ENCODE data around the gene MYH11.
"Not testable (repeated sequence)": the region's sequence is repeated elsewhere in the genome, so short reads cannot be mapped to it uniquely, and the experiment has no call there.

The MYH11 gene

DNA sequence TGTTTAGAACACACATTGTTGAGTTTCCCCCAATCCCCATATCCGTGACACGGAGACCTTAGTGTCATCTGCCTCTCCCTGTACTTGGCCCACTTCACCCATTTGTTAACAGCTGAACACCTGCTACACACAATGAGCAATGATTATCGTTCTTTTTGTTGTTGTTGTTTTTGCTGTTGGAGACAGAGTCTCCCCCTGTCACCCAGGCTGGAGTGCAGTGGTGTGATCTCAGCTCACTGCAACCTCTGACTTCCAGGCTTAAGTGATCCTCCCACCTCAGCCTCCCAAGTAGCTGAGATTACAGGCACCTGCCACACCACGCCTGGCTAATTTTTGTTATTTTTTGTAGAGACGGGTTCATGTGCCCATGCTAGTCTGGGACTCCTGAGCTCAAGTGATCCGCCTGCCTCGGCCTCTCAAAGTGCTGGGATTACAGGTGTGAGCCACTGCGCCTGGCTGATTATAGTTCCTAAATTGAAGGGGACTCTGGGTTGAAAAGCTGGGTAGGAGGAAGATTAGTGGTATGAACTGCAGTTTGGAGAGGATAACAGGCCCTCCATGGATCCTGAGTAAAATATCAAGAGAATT lies 185.2 kb downstream of the MYH11 start:
- no peak for DNase-seq (ENCODE audit: low read depth)

DNA sequence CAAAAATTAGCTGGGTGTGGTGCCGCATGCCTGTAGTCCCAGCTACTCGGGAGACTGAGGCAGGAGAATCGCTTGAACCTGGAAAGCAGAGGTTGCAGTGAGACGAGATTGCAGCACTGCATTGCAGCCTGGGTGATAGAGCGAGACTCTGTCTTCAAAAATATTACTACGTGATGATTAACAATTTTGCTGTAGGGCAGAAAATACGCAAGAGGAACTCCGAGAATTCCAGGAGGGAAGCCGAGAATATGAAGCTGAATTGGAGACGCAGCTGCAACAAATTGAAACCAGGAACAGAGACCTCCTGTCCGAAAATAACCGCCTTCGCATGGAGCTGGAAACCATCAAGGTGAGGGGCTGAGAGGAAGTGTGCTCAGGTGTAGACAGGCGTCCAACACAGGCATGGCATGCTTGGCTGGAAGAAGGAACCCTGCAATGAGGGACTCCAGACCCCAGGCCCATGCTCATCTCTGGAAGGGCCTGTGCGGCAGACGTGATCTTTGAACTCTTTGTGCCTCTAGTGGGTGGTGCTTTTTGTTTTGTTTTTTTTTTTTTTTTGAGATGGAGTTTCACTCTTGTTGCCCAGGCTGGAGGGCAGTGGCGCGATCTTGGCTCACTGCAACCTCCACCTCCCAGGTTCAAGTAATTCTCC lies 189.6 kb downstream of the MYH11 start:
- no peak for DNase-seq (ENCODE audit: low read depth)

DNA sequence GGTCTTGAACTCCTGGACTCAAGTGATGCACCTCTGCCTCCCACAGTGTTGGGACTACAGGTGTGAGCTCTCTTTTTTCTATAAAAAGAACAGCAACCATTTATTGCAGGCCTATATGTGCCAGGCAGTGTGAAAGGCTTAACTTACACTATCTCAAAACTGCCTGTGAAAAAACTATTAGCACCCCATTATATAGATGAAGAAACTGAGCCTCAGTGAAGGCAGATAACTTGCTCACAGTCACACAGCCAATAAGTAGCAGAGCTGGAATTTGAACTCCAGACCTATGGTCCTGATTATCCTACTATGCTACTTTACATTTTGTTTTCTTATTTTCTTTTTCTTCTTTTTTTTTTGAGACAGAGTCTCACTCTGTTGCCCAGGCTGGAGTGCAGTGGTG lies 191.7 kb downstream of the MYH11 start:
- no peak for DNase-seq (ENCODE audit: low read depth)

DNA sequence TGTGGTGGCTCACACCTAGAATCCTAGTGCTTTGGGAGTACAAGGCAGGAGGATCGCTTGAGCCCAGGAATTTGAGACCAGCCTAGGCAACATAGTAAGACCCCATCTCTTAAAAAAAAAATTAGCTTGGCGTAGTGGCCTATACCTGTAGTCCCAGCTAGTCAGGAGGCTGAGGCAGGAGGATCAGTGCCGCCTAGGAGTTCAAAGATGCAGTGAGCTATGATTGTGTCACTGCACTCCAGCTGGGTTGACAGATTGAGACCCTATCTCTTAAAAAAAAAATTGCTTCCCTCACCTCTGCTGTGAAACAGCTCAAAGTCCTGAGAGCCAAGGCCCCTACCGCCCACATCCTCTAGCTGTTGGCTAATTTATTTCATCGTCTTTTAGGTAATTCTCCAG lies 196.6 kb downstream of the MYH11 start:
- DNase-seq (ENCODE audit: low read depth) = no peak

DNA sequence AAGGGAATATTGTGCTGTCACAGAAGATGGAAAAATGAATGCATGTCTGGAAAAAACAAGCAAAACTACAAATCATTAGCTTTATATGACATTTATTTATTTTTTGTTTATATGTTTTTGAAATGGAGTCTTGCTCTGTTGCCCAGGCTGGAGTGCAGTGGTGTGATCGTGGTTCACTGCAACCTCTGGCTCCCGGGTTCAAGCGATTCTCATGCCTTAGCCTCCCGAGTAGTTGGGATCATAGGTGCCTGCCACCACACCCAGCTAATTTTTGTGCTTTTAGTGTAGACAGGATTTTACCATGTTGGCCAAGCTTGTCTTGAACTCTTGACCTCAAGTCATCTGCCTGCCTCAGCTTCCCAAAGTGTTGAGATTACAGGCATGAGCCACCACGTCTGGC lies 198.3 kb downstream of the MYH11 start:
- no peak for DNase-seq (ENCODE audit: low read depth)

DNA sequence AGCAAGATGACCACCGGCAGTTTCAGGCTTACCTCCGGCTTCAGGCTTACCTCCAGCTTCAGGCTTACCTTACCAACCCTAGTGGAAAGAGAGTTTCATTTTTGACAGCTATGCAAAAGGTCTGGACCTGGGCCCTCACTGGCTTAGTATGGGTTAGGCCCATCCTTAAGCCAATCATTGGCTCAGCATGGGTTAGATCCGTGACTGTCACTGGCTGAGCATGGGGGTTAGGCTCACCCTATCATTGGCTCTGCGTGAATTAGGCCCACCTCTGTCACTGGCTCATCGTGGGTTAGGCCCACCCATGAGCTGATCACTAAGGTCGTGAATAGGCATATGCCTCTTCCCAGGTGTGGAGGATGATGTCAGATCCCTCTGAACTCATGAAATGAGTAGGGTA lies 198.7 kb downstream of the MYH11 start:
- DNase-seq (ENCODE audit: low read depth) = no peak

DNA sequence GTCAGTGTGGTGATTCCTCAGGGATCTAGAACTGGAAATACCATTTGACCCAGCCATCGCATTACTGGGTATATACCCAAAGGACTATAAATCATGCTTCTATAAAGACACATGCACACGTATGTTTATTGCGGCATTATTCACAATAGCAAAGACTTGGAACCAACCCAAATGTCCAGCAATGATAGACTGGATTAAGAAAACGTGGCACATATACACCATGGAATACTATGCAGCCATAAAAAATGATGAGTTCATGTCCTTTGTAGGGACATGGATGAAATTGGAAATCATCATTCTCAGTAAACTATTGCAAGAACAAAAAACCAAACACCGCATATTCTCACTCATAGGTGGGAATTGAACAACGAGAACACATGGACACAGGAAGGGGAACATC lies 201.3 kb downstream of the MYH11 start:
- not testable (repeated sequence) for DNase-seq (ENCODE audit: low read depth)

DNA sequence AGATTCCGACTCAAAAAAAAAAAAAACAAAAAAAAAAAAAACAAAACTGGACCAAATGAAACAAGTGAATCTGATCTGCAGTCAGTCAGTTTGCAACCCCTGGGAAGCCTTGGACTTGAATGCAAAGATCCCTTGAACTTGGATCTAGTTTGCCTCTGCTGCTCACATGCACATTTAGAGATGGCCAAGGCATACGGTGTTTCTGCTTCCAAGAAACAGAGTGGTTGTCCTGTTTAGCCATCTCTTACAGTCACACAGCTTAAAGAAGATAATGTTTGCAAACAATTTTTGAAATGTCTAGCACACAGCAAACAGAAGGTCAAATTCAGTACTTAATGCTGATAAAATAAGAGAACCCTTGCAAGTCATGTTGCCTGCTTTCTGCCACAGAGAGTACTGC lies 202.2 kb downstream of the MYH11 start:
- DNase-seq (ENCODE audit: low read depth) = no peak

DNA sequence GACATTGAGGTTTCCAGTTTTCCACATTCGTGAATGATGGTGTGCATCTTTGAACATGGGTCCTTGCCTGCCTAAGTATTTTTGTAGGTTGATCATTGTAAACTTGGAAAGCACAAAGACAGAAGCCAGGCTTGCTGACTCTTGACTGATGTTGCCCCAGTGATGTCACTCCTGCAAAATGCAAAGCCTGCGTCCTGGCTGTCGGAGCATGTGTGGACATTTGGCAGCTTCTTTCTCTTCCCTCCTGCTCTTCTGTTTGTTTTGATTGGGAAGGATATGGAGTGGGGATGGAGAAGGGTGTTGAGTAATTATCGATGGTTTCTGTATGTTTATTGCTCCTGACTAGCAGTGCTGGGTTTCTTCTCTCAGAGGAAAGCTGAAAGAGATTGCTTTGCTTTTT lies 203.6 kb downstream of the MYH11 start:
- DNase-seq (ENCODE audit: low read depth) = no peak

Measured in T follicular helper cell (primary cell).